Stimulated activated memory B cell treated with anti-CD40 and anti-IgM and Interleukin-4, amounts not matched to agents 10 μg/mL and 1 μg/mL and 100 μg/mL, for 72 hours (primary cell): ENCODE results near the gene ZNF771.

Experiments
- ATAC-seq: fragments of 150-1000 bp; cut with Tn5 transposase; 2 replicates; pipeline ENCODE4 v1.10.0; 2021
- H3K27ac Mint-ChIP-seq: one replicate; pipeline ENCODE4 v1.8.0; 2022; ENCODE audit warnings: mild to moderate bottlenecking, mixed read lengths
- H3K27me3 Mint-ChIP-seq: one replicate; pipeline ENCODE4 v1.8.0; 2022; ENCODE audit warnings: mixed read lengths
- H3K36me3 Mint-ChIP-seq: one replicate; pipeline ENCODE4 v1.8.0; 2022; ENCODE audit warnings: mixed read lengths
- H3K4me1 Mint-ChIP-seq: one replicate; pipeline ENCODE4 v1.8.0; 2022; ENCODE audit warnings: mixed read lengths
- H3K4me3 Mint-ChIP-seq: one replicate; pipeline ENCODE4 v1.8.0; 2022; ENCODE audit warnings: mild to moderate bottlenecking, moderate library complexity, mixed read lengths
- H3K9me3 Mint-ChIP-seq: one replicate; pipeline ENCODE4 v1.8.0; 2022; ENCODE audit warnings: mixed read lengths

The ZNF771 gene

GRCh38 chr16:30370456-30371247 is 36.8 kb upstream of the ZNF771 start, which contains the start of gene TBC1D10B:
TBC1D10B (minus strand) TSS chr16:30370494; CDS start chr16:30370183, 311 bp downstream.
- peak within 1 kb of the TSS; percentile 79 for H3K4me3 Mint-ChIP-seq
- peak; percentile 93 for ATAC-seq

GRCh38 chr16:30371248-30371816 is 36.1 kb upstream of the ZNF771 start:
- Mint-ChIP-seq H3K27ac (peak overlapping the region; percentile 85), H3K4me1 (peaks cover 41% of the 10 kb centered on the region), H3K9me3 (no peaks in the 10 kb centered on the region), H3K27me3 (no peaks in the 10 kb centered on the region), H3K36me3 (peaks cover 11% of the 10 kb centered on the region), H3K4me3 (peak overlapping the region; percentile 78)
- ATAC-seq: no peak

More at GRCh38 chr16:30370456-30371247, 36.8 kb upstream of the ZNF771 start, which contains the start of gene TBC1D10B:
- H3K9me3 Mint-ChIP-seq: no peaks in the 10 kb centered on the region
- H3K36me3 Mint-ChIP-seq: peaks cover 11% of the 10 kb centered on the region
- H3K27ac Mint-ChIP-seq: peak within 1 kb of the TSS; percentile 85
- H3K27me3 Mint-ChIP-seq: no peaks in the 10 kb centered on the region
- H3K4me1 Mint-ChIP-seq: peaks cover 41% of the 10 kb centered on the region

DNA sequence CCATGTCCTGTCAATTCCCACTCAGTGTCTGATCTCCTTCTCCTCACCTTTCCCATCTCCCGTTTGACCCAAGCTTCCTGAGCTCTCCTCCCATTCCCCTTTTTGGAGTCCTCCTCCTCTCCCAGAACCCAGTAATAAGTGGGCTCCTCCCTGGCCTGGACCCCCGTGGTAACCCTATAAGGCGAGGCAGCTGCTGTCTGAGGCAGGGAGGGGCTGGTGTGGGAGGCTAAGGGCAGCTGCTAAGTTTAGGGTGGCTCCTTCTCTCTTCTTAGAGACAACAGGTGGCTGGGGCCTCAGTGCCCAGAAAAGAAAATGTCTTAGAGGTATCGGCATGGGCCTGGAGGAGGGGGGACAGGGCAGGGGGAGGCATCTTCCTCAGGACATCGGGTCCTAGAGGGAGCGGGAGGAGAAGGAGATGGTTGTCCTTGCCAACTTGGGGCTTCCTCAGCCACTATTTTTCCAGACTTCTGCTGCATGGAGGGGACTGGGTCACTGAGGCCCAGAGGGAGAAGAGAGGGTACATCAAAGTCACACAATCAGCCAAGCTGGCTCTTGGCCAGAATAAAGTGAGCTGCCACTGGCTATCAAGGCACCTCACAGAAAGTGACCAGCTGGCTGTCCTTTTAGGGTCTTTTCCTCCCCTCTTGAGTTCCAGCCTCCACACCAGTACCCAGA is 35.2 kb upstream of the ZNF771 start:
- peak overlapping the region; percentile 78 for H3K4me3 Mint-ChIP-seq
- no peak for ATAC-seq
- H3K27ac Mint-ChIP-seq: peak overlapping the region; percentile 85
- H3K4me1 Mint-ChIP-seq: peaks cover 37% of the 10 kb centered on the region
- H3K36me3 Mint-ChIP-seq: peaks cover 4% of the 10 kb centered on the region
- no peaks in the 10 kb centered on the region for H3K9me3 Mint-ChIP-seq
- no peaks in the 10 kb centered on the region for H3K27me3 Mint-ChIP-seq

DNA sequence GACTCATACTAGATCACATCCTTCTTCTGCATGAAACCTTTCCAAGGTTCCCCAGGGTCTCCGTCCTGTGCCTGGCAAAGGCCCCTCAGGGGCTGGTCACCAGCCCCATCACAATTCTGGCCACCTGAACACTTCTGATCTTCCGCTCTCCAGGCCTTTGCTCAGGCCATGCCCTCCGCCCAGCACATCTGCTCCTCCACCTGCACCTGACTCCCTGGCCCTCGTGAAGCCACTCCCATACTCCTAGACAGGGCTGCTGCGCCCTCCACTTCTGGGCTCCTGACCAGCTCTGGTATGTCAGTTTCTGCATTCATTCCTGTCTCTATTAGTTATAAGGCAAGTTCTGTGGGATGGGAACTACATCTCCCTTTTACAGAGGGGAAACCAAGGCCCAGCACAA is 34.7 kb upstream of the ZNF771 start:
- Mint-ChIP-seq H3K27me3 (no peaks in the 10 kb centered on the region), H3K4me3 (peak overlapping the region; percentile 1), H3K27ac (peak overlapping the region; percentile 85), H3K4me1 (peaks cover 37% of the 10 kb centered on the region), H3K9me3 (no peaks in the 10 kb centered on the region), H3K36me3 (no peaks in the 10 kb centered on the region)
- no peak for ATAC-seq

DNA sequence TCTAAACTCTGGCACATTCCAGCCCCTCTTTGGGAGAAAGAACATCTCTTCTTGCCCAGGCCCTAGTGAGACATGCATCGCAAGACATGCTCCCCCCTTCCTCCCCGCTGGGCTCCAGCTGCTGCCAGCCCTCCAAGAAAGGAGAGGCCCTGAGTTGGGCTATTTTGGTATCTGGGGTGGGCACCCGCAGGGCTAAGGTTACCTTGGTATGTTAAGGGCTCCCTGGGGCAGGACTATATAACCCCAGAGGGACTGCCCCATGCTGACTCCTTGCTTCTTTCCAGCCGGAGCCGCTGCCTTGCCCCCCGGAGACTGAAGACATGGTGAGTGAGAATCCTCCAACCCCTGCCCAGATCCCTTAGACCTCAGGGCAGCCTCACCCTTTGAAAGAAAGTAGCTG is 32.9 kb upstream of the ZNF771 start, which contains the start of gene MYL11:
MYL11 (plus strand) TSS at position 265 of the 400 bp plus-strand sequence; CDS start at position 321, 56 bp downstream.
- H3K9me3 Mint-ChIP-seq: no peaks in the 10 kb centered on the region
- H3K27ac Mint-ChIP-seq: no peak within 1 kb of the TSS
- no peak within 1 kb of the TSS for H3K4me3 Mint-ChIP-seq
- peaks cover 12% of the 10 kb centered on the region for H3K36me3 Mint-ChIP-seq
- H3K27me3 Mint-ChIP-seq: no peaks in the 10 kb centered on the region
- no peak for ATAC-seq
- peaks cover 39% of the 10 kb centered on the region for H3K4me1 Mint-ChIP-seq

DNA sequence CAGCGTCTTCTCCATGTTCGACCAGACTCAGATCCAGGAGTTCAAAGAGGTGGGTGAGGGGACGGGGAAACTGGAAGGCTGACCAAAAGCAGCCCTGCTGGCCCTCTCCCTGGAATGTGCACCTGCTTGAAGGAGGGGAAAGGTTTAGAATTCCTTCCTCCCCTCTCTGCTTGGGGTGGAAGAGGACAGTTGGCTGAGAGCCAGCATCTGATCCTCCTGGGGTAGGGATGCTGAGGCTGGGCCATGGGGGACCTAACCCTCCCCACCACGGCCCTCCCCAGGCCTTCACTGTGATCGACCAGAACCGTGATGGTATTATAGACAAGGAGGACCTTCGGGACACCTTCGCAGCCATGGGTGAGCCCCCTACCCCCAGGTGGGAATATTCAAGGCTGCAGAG is 31.5 kb upstream of the ZNF771 start:
- Mint-ChIP-seq H3K4me1 (peaks cover 52% of the 10 kb centered on the region), H3K9me3 (no peaks in the 10 kb centered on the region), H3K27ac (no peak overlapping the region), H3K27me3 (no peaks in the 10 kb centered on the region), H3K4me3 (no peak overlapping the region), H3K36me3 (peaks cover 19% of the 10 kb centered on the region)
- no peak for ATAC-seq

GRCh38 chr16:30376461-30376902 is 30.9 kb upstream of the ZNF771 start:
- H3K4me1 Mint-ChIP-seq: peaks cover 54% of the 10 kb centered on the region
- no peak for ATAC-seq
- peaks cover 19% of the 10 kb centered on the region for H3K36me3 Mint-ChIP-seq
- H3K4me3 Mint-ChIP-seq: no peak overlapping the region
- peak overlapping the region; percentile 98 for H3K27ac Mint-ChIP-seq
- no peaks in the 10 kb centered on the region for H3K9me3 Mint-ChIP-seq
- no peaks in the 10 kb centered on the region for H3K27me3 Mint-ChIP-seq

- Mint-ChIP-seq H3K9me3 (no peaks in the 10 kb centered on the region), H3K27me3 (no peaks in the 10 kb centered on the region), H3K36me3 (peaks cover 19% of the 10 kb centered on the region), H3K4me3 (peak overlapping the region; percentile 97), H3K27ac (peak overlapping the region; percentile 98), H3K4me1 (peaks cover 53% of the 10 kb centered on the region)
- no peak for ATAC-seq
Observed at GRCh38 chr16:30377050-30377811, 30.2 kb upstream of the ZNF771 start.

DNA sequence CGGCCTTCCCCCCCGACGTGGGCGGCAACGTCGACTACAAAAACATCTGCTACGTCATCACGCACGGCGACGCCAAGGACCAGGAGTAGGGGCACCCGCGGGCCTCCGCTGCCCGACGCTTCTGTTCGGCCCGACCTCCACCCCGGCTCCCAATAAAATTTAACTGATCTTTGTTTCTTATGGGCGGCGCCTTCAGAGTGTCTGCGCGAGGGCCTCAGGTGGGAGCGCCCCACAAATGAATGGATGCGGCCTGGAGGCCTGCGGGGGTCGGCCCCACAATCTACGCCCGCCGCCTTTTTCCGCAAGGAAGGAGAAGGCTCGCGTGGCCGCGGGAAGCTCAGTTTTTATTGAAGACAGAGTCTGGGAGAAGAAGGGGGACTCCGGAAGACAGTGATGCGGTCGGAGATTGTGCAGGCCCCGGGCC is 29.6 kb upstream of the ZNF771 start:
- H3K27ac Mint-ChIP-seq: peak overlapping the region; percentile 98
- no peaks in the 10 kb centered on the region for H3K27me3 Mint-ChIP-seq
- no peaks in the 10 kb centered on the region for H3K9me3 Mint-ChIP-seq
- peaks cover 19% of the 10 kb centered on the region for H3K36me3 Mint-ChIP-seq
- peaks cover 58% of the 10 kb centered on the region for H3K4me1 Mint-ChIP-seq
- peak; percentile 67 for ATAC-seq
- peak overlapping the region; percentile 97 for H3K4me3 Mint-ChIP-seq

GRCh38 chr16:30378236-30379157 is 28.9 kb upstream of the ZNF771 start:
- peak overlapping the region; percentile 98 for H3K27ac Mint-ChIP-seq
- H3K4me3 Mint-ChIP-seq: peak overlapping the region; percentile 97
- H3K9me3 Mint-ChIP-seq: no peaks in the 10 kb centered on the region
- peaks cover 65% of the 10 kb centered on the region for H3K4me1 Mint-ChIP-seq
- peaks cover 19% of the 10 kb centered on the region for H3K36me3 Mint-ChIP-seq
- ATAC-seq: peak; percentile 95
- no peaks in the 10 kb centered on the region for H3K27me3 Mint-ChIP-seq

DNA sequence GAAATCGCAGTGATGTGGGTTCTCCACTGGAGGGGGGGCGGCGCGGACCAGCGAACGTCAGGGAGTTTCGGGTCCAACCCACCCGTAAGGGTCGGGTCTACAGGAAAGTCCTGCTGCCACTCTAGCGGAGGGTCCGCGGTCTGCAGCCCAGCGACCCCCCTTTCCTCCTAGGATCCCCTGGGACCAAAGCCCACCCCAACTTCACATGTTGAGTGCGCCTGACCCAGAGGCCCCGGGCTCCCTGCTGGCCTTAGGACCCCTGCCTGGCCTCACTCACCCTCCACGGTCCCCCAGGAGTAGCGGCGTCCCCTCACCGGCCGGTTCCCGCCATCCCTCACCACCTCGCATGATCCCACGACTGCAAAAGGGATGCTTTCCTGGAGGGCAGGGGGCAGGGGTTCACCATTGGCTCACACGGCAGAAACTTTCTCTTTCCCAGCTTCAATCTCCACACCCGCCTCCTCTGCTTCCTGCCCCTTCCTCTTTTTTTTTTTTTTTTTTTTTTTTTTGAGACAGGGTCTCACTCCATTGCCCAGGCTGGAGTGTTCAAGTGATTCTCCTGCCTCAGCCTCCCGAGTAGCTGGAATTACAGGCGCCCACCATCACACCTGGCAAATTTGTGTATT is 28.1 kb upstream of the ZNF771 start:
- H3K4me1 Mint-ChIP-seq: peaks cover 70% of the 10 kb centered on the region
- H3K36me3 Mint-ChIP-seq: peaks cover 19% of the 10 kb centered on the region
- peak overlapping the region; percentile 97 for H3K4me3 Mint-ChIP-seq
- H3K27ac Mint-ChIP-seq: peak overlapping the region; percentile 98
- ATAC-seq: no peak
- no peaks in the 10 kb centered on the region for H3K9me3 Mint-ChIP-seq
- no peaks in the 10 kb centered on the region for H3K27me3 Mint-ChIP-seq

DNA sequence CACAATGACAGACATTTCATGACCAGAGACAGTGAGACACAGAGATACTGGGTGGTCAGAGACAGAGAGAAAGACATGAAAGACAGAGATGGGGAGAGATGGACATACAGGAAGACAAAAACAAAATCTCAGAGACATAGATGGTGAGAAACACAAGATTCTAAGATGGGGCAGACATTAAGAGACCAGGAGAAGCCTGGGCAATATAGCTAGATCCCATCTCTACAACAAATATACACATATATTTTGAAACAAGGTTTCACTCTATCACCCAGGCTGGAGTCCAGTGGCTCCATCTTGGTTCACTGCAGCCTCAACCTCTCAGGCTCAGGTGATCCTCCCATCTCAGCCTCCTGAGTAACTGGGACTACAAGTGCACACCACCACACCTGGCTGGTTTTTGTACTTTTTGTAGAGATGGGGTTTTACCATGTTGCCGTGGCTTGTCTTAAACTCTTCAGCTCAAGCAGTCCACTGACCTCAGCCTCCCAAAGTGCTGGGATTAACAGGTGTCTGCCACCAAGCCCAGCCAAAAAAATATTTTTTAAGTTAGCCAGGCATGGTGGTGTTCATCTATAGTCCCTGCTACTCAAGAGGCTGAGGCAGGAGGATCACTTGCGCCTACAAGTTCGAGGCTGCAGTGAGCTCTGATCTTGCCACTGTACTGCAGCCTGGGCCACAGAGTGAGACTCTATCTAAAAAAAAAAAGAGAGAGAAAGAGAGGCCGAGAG is 27.2 kb upstream of the ZNF771 start:
- Mint-ChIP-seq H3K4me1 (peaks cover 70% of the 10 kb centered on the region), H3K4me3 (peak overlapping the region; percentile 97), H3K9me3 (no peaks in the 10 kb centered on the region), H3K27ac (peak overlapping the region; percentile 98), H3K27me3 (no peaks in the 10 kb centered on the region), H3K36me3 (peaks cover 19% of the 10 kb centered on the region)
- ATAC-seq: no peak

- Mint-ChIP-seq H3K4me3 (peak overlapping the region; percentile 87), H3K9me3 (no peaks in the 10 kb centered on the region), H3K27me3 (no peaks in the 10 kb centered on the region), H3K27ac (peak overlapping the region; percentile 98), H3K36me3 (peaks cover 19% of the 10 kb centered on the region), H3K4me1 (peaks cover 70% of the 10 kb centered on the region)
- ATAC-seq: no peak
Observed at GRCh38 chr16:30380803-30381208, 26.6 kb upstream of the ZNF771 start.
